Measurements from ENCODE around the gene MAD1L1.

Gene MAD1L1

DNA sequence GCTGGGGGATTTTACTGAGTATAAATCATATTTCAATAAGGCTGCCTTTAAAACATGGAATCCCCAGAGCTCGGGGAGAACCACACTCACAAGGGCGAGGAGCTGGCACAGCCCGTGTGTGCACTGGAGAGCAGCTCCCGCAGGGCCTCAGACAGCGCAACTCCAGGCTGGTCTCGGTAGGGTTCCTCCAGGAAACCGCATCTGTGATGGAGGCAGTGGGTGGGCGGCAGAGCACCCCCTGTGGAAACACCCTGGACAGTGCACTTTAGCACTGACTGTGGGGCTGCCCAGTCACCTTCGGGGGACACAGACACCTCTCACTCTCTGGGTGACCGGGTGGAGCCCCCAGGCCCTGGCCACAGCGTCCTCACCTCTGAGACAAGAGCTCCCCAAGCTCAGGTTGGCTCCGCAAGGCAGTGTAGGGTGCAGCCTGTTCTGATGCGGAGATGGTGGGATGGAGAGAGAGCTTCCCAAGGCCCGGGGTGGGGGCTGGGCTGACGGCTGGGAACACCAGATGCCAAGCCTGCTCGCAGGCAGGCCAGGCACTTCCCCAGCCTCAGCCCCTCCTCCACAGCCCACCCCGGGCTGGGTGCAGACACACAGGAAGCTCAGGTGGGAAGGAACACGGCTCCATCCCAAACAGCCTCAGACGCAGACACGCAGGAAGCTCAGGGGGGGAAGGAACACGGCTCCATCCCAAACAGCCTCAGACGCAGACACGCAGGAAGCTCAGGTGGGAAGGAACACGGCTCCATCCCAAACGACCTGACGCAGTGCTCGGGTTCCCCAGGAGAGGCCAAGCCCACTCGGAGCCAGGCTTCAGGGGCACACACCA, 224.4 kb downstream of the MAD1L1 start:
- Histone ChIP-seq H3K18ac (ENCODE audit: low read length) (no peak overlapping the region), H3K27me3 (ENCODE audit: insufficient read depth, low read length) (no peaks in the 10 kb centered on the region), H3K27ac (ENCODE audit: low read depth, low read length) (no peak overlapping the region), H3K79me2 (ENCODE audit: control insufficient read depth, insufficient read depth, low read length, poor library complexity) (no peaks in the 10 kb centered on the region), H3K23ac (ENCODE audit: low read length) (no peak overlapping the region), H3K36me3 (ENCODE audit: control insufficient read depth in 1 of 2, insufficient read depth in 2 of 2, low read length in 2 of 2) (peaks cover 1 to 15% of the 10 kb centered on the region in 2 experiments), H3K4me2 (ENCODE audit: low read length) (no peak overlapping the region), H2AK5ac (ENCODE audit: low read length) (no peak overlapping the region), H2AFZ (ENCODE audit: insufficient read depth, low read length, poor library complexity) (no peak overlapping the region), H4K12ac (ENCODE audit: low read depth, low read length) (no peak overlapping the region), H4K8ac (ENCODE audit: low read depth, low read length) (no peak overlapping the region), H3K9me3 (ENCODE audit: insufficient read depth, low read depth, low read length) (no peaks in the 10 kb centered on the region), H2BK120ac (ENCODE audit: insufficient read depth, low read length, poor library complexity) (no peak overlapping the region), H3K14ac (ENCODE audit: low read length) (no peak overlapping the region), H3K9ac (ENCODE audit: low read length) (no peak overlapping the region), H3K4ac (ENCODE audit: low read depth, low read length) (no peak overlapping the region), H3K4me3 (ENCODE audit: low read depth, low read length) (no peak overlapping the region), H2BK12ac (ENCODE audit: low read length) (no peak overlapping the region), H3K79me1 (ENCODE audit: low read length) (no peaks in the 10 kb centered on the region), H2BK5ac (ENCODE audit: low read depth, low read length, poor library complexity) (no peak overlapping the region), H3K4me1 (ENCODE audit: control insufficient read depth in 1 of 2, insufficient read depth in 2 of 2, low read length in 2 of 2) (peaks cover 0 to 3% of the 10 kb centered on the region in 2 experiments), H4K91ac (ENCODE audit: low read depth, low read length) (no peak overlapping the region)
- DNase-seq, result no peak
- no CpG with 5 or more reads among the region's 28 CpGs for WGBS (ENCODE audit: extremely low coverage, insufficient coverage, insufficient read length)

DNA sequence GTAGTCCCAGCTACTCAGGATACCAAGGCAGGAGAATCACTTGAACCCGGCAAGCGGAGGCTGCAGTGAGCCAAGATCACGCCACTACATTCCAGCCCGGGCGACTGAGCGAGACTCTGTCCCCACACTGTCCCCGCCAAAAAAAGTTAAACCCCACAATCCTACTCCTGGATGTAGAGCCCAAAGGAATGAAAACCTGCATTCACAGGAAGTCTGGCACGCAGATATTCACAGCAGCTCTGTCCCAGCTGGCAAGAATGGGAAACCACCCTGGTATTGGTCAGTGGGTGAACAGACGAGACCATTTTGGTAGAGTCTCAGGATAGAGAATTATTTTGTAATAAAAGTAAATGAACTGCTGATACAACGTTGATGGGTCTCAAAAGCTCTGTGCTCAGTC, 225.2 kb downstream of the MAD1L1 start:
- Histone ChIP-seq H4K8ac (ENCODE audit: low read depth, low read length) (no peak overlapping the region), H3K79me2 (ENCODE audit: control insufficient read depth, insufficient read depth, low read length, poor library complexity) (no peaks in the 10 kb centered on the region), H3K4me3 (ENCODE audit: low read depth, low read length) (no peak overlapping the region), H2BK5ac (ENCODE audit: low read depth, low read length, poor library complexity) (no peak overlapping the region), H3K4me1 (ENCODE audit: control insufficient read depth in 1 of 2, insufficient read depth in 2 of 2, low read length in 2 of 2) (peaks cover 5 to 6% of the 10 kb centered on the region in 2 experiments), H3K23ac (ENCODE audit: low read length) (no peak overlapping the region), H3K9ac (ENCODE audit: low read length) (no peak overlapping the region), H3K79me1 (ENCODE audit: low read length) (peaks cover 3% of the 10 kb centered on the region), H3K27ac (ENCODE audit: low read depth, low read length) (no peak overlapping the region), H3K27me3 (ENCODE audit: insufficient read depth, low read length) (no peaks in the 10 kb centered on the region), H3K9me3 (ENCODE audit: insufficient read depth, low read depth, low read length) (no peaks in the 10 kb centered on the region), H3K18ac (ENCODE audit: low read length) (no peak overlapping the region), H4K91ac (ENCODE audit: low read depth, low read length) (no peak overlapping the region), H2BK120ac (ENCODE audit: insufficient read depth, low read length, poor library complexity) (no peak overlapping the region), H3K4me2 (ENCODE audit: low read length) (no peak overlapping the region), H4K12ac (ENCODE audit: low read depth, low read length) (no peak overlapping the region), H3K4ac (ENCODE audit: low read depth, low read length) (no peak overlapping the region), H3K14ac (ENCODE audit: low read length) (no peak overlapping the region), H3K36me3 (ENCODE audit: control insufficient read depth in 1 of 2, insufficient read depth in 2 of 2, low read length in 2 of 2) (peaks cover 0 to 9% of the 10 kb centered on the region in 2 experiments), H2AK5ac (ENCODE audit: low read length) (no peak overlapping the region), H2AFZ (ENCODE audit: insufficient read depth, low read length, poor library complexity) (no peak overlapping the region), H2BK12ac (ENCODE audit: low read length) (no peak overlapping the region)
- no CpG with 5 or more reads among the region's 10 CpGs for WGBS (ENCODE audit: extremely low coverage, insufficient coverage, insufficient read length)
- no peak for DNase-seq

DNA sequence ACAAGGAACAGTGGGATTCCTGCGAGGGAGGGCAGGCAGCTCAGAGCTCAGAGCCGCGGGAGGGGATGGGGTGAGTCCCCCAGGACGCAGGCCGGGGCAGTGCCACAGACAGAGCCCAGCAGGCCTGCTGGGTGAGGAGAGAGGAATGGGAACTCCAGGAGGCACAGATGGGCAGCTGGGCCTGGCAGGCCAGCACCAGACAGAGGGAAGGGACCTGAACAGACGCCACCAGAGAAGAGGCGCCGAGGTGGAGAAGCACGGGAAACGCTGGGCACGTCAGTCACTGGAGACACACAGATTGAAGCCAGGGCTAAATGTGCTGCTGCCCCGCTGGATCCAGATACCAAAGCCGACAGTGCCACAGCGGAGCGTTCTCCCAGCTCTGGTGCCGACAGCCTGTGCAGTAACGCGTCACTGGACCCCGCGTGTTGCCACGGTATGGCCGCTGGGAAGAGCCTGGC, 225.8 kb downstream of the MAD1L1 start:
- no CpG with 5 or more reads among the region's 22 CpGs for WGBS (ENCODE audit: extremely low coverage, insufficient coverage, insufficient read length)
- Histone ChIP-seq H3K14ac (ENCODE audit: low read length) (no peak overlapping the region), H4K91ac (ENCODE audit: low read depth, low read length) (no peak overlapping the region)

DNA sequence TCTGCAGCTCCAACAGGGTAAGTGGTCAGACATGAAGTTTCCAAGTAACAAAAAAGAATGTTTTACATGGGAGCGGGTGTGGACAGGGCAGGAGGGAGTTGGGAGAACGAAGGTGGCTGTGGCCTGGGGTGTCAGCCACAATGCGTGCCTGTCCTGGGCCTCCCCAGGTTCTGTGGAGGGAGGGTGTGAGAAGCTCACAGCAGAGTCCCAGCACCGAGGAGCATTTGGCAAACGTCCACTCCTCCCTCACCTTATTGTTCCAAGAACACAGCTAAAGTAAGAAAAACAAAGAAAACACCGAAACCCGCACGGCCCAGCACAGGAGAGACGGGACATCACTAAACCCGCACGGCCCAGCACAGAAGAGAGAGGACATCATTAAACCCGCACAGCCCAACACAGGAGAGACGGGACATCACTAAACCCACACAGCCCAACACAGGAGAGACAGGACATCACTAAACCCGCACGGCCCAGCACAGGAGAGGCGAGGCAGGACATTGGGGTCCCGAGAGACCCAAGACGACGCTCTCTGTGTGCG, 226.4 kb downstream of the MAD1L1 start:
- Histone ChIP-seq H2BK120ac (ENCODE audit: insufficient read depth, low read length, poor library complexity) (no peak overlapping the region), H3K23ac (ENCODE audit: low read length) (no peak overlapping the region), H3K79me2 (ENCODE audit: control insufficient read depth, insufficient read depth, low read length, poor library complexity) (no peaks in the 10 kb centered on the region)

More for the DNA sequence above, 225.8 kb downstream of the MAD1L1 start:
- Histone ChIP-seq H3K27me3 (ENCODE audit: insufficient read depth, low read length) (no peaks in the 10 kb centered on the region), H3K4me3 (ENCODE audit: low read depth, low read length) (no peak overlapping the region), H3K9me3 (ENCODE audit: insufficient read depth, low read depth, low read length) (no peaks in the 10 kb centered on the region), H4K12ac (ENCODE audit: low read depth, low read length) (no peak overlapping the region), H3K79me1 (ENCODE audit: low read length) (peaks cover 7% of the 10 kb centered on the region), H2AK5ac (ENCODE audit: low read length) (no peak overlapping the region), H3K79me2 (ENCODE audit: control insufficient read depth, insufficient read depth, low read length, poor library complexity) (no peaks in the 10 kb centered on the region), H3K4me1 (ENCODE audit: control insufficient read depth in 1 of 2, insufficient read depth in 2 of 2, low read length in 2 of 2) (peaks cover 11 to 12% of the 10 kb centered on the region in 2 experiments), H3K27ac (ENCODE audit: low read depth, low read length) (no peak overlapping the region), H3K23ac (ENCODE audit: low read length) (no peak overlapping the region), H3K9ac (ENCODE audit: low read length) (no peak overlapping the region), H3K4me2 (ENCODE audit: low read length) (no peak overlapping the region), H3K18ac (ENCODE audit: low read length) (no peak overlapping the region), H2AFZ (ENCODE audit: insufficient read depth, low read length, poor library complexity) (no peak overlapping the region), H3K36me3 (ENCODE audit: control insufficient read depth in 1 of 2, insufficient read depth in 2 of 2, low read length in 2 of 2) (peaks cover 0 to 6% of the 10 kb centered on the region in 2 experiments), H4K8ac (ENCODE audit: low read depth, low read length) (no peak overlapping the region), H2BK12ac (ENCODE audit: low read length) (no peak overlapping the region), H3K4ac (ENCODE audit: low read depth, low read length) (no peak overlapping the region), H2BK120ac (ENCODE audit: insufficient read depth, low read length, poor library complexity) (no peak overlapping the region), H2BK5ac (ENCODE audit: low read depth, low read length, poor library complexity) (no peak overlapping the region)
- DNase-seq, result no peak

More for the DNA sequence above, 226.4 kb downstream of the MAD1L1 start:
- no peak overlapping the region for H2BK5ac ChIP-seq (ENCODE audit: low read depth, low read length, poor library complexity)
- no peak overlapping the region for H2AK5ac ChIP-seq (ENCODE audit: low read length)
- H3K4ac ChIP-seq (ENCODE audit: low read depth, low read length), result no peak overlapping the region
- no peak overlapping the region for H3K4me2 ChIP-seq (ENCODE audit: low read length)
- H4K8ac ChIP-seq (ENCODE audit: low read depth, low read length), result no peak overlapping the region
- WGBS (ENCODE audit: extremely low coverage, insufficient coverage, insufficient read length), result no CpG with 5 or more reads among the region's 20 CpGs
- peaks cover 17% of the 10 kb centered on the region in 2 experiments for H3K4me1 ChIP-seq (ENCODE audit: control insufficient read depth in 1 of 2, insufficient read depth in 2 of 2, low read length in 2 of 2)
- peaks cover 0 to 6% of the 10 kb centered on the region in 2 experiments for H3K36me3 ChIP-seq (ENCODE audit: control insufficient read depth in 1 of 2, insufficient read depth in 2 of 2, low read length in 2 of 2)
- no peak overlapping the region for H2BK12ac ChIP-seq (ENCODE audit: low read length)
- no peak overlapping the region for H3K18ac ChIP-seq (ENCODE audit: low read length)
- no peak overlapping the region for H3K9ac ChIP-seq (ENCODE audit: low read length)
- H3K27me3 ChIP-seq (ENCODE audit: insufficient read depth, low read length), result no peaks in the 10 kb centered on the region
- no peak overlapping the region for H2AFZ ChIP-seq (ENCODE audit: insufficient read depth, low read length, poor library complexity)
- H3K79me1 ChIP-seq (ENCODE audit: low read length), result peaks cover 7% of the 10 kb centered on the region
- no peak overlapping the region for H3K14ac ChIP-seq (ENCODE audit: low read length)
- no peak overlapping the region for H3K27ac ChIP-seq (ENCODE audit: low read depth, low read length)
- H3K4me3 ChIP-seq (ENCODE audit: low read depth, low read length), result no peak overlapping the region
- peaks cover 4% of the 10 kb centered on the region for H3K9me3 ChIP-seq (ENCODE audit: insufficient read depth, low read depth, low read length)
- no peak overlapping the region for H4K12ac ChIP-seq (ENCODE audit: low read depth, low read length)
- no peak overlapping the region for H4K91ac ChIP-seq (ENCODE audit: low read depth, low read length)
- no peak for DNase-seq

All from trophoblast cell (in vitro differentiated cells and primary cell).